Lower lobe of right lung (tissue), 2 donors: ENCODE results near the gene ALS2CL. TPM values are rescaled to one million over a fixed set of nuclear protein-coding genes. Genes with fewer than 3 reads are reported as not detected.

Experiments
- ATAC-seq, 2 donors: fragments of 200-7000 bp; cut with Tn5 transposase; one replicate each; pipeline ENCODE4 v1.9.1; 2020 to 2022; ENCODE audit warnings: mild to moderate bottlenecking in 2 of 2, moderate library complexity in 2 of 2
- DNase-seq: peaks from one replicate; pipeline ENCODE4 v3.0.0-alpha.2; 2020
- H3K27ac ChIP-seq: fragments of 200-600 bp; one replicate; pipeline ENCODE4 v1.8.0; 2022
- H3K27me3 ChIP-seq: fragments of 200-600 bp; one replicate; pipeline ENCODE4 v1.8.0; 2022; ENCODE audit warnings: low read depth
- H3K36me3 ChIP-seq: fragments of 200-600 bp; one replicate; pipeline ENCODE4 v1.8.0; 2022; ENCODE audit warnings: mild to moderate bottlenecking
- H3K4me1 ChIP-seq: fragments of 200-600 bp; one replicate; pipeline ENCODE4 v1.8.0; 2022
- H3K4me3 ChIP-seq: fragments of 200-600 bp; one replicate; pipeline ENCODE4 v1.8.0; 2022; ENCODE audit warnings: mild to moderate bottlenecking
- H3K9me3 ChIP-seq: fragments of 200-600 bp; one replicate; pipeline ENCODE4 v1.8.0; 2022
- intact Hi-C: fragments of 100-400 bp; cut with DNase I; formaldehyde crosslinking; loops from one replicate; pipeline ENCODE4 v1.11.0; 2022
- total RNA-seq: library from RNA; stranded (reverse); fragmentation: NEBNext Ultra II Directional; extraction: Animal tissue kit (Norgen Biotek cat#: 25700); gene quantifications from one replicate; pipeline ENCODE4 v1.2.1, GENCODE V29; 2021
- TF ChIP-seq, protein P1 (sequence below): fragments of 200-600 bp; IDR thresholded peaks from one replicate; pipeline ENCODE4 v1.8.0; 2022; ENCODE audit warnings: antibody characterized with exemption, mild to moderate bottlenecking
- donor health status: DM: no; HTN: yes; CAD: no; lungs with severe emphysema.

Gene ALS2CL
- total RNA-seq, 1 donor from 2014 or later: 59.7 TPM

DNA sequence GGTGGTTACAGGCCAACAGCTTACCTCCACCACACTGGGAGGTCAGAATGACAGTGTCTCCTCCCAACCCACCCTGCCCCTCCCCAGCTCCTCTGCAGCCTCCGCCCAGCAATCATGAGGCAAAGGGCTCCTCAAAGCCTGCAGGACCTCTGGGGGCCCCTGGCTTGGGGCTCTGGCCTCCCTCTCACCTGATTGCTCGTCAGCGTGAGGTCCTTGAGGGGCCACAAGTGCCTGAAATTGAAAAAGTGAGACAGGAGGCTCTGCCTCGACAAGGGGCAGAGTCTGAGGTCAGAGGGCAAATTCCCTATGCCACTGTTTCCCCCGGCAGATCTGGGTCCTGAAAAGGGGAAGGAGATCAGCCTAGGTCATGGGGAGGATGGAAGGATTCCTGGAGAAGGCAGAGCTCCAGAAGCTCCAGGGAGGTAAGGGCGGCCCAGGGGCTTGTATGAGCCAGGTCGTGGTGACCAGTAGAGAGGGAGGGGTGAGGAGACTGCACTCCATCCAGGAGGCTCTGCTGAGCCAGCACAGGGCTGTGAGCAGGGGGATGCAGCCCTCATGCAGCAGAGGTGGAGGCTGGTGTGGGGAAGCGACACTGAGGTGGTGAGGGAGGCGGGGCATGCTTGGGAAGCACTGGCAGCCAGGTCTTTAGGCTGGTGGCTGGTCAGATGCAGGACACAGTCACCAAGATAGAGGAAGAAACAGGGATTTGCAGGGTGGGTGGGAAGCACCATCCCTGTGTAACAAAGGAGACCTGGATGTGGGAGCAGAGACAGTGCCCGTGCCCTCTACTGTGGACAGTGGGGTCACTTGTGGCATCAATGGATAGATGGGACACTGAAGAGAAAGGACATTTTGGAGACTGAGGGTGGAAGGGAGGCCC lies 20.1 kb downstream of the ALS2CL start:
- DNase-seq (peak; percentile 30), ATAC-seq (no peak)
- H3K9me3 ChIP-seq: no peaks in the 10 kb centered on the region
- no peak overlapping the region for H3K4me3 ChIP-seq
- intact Hi-C loops: no loop called here
- no peaks in the 10 kb centered on the region for H3K27me3 ChIP-seq
- H3K27ac ChIP-seq: no peak overlapping the region
- H3K4me1 ChIP-seq: no peaks in the 10 kb centered on the region
- TF ChIP-seq, protein P1, sequence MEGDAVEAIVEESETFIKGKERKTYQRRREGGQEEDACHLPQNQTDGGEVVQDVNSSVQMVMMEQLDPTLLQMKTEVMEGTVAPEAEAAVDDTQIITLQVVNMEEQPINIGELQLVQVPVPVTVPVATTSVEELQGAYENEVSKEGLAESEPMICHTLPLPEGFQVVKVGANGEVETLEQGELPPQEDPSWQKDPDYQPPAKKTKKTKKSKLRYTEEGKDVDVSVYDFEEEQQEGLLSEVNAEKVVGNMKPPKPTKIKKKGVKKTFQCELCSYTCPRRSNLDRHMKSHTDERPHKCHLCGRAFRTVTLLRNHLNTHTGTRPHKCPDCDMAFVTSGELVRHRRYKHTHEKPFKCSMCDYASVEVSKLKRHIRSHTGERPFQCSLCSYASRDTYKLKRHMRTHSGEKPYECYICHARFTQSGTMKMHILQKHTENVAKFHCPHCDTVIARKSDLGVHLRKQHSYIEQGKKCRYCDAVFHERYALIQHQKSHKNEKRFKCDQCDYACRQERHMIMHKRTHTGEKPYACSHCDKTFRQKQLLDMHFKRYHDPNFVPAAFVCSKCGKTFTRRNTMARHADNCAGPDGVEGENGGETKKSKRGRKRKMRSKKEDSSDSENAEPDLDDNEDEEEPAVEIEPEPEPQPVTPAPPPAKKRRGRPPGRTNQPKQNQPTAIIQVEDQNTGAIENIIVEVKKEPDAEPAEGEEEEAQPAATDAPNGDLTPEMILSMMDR: no peak
- H3K36me3 ChIP-seq: peaks cover 51% of the 10 kb centered on the region

DNA sequence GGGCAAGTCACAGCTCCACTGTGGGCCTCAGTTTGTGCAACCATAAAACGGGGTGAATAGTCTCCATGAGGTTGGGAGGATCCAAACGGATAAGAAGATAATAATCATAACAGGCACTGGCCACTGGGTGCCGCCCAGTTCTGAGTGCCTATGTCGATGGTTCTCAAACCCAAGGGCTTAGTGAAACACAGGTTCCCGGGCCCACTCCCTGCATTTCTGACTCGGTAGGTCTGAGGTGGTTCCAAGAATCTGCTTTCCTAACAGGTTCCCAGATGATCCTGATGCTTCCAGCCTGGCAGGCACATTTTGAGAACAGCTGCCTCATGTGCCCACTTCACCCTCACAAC lies 21.2 kb downstream of the ALS2CL start:
- no peaks in the 10 kb centered on the region for H3K4me1 ChIP-seq
- no peaks in the 10 kb centered on the region for H3K27me3 ChIP-seq
- intact Hi-C loops: no loop called here
- H3K9me3 ChIP-seq: no peaks in the 10 kb centered on the region
- ATAC-seq (no peak), DNase-seq (no peak)
- no peak overlapping the region for H3K27ac ChIP-seq
- no peak overlapping the region for H3K4me3 ChIP-seq
- H3K36me3 ChIP-seq: peaks cover 51% of the 10 kb centered on the region
- TF ChIP-seq, protein P1: no peak

DNA sequence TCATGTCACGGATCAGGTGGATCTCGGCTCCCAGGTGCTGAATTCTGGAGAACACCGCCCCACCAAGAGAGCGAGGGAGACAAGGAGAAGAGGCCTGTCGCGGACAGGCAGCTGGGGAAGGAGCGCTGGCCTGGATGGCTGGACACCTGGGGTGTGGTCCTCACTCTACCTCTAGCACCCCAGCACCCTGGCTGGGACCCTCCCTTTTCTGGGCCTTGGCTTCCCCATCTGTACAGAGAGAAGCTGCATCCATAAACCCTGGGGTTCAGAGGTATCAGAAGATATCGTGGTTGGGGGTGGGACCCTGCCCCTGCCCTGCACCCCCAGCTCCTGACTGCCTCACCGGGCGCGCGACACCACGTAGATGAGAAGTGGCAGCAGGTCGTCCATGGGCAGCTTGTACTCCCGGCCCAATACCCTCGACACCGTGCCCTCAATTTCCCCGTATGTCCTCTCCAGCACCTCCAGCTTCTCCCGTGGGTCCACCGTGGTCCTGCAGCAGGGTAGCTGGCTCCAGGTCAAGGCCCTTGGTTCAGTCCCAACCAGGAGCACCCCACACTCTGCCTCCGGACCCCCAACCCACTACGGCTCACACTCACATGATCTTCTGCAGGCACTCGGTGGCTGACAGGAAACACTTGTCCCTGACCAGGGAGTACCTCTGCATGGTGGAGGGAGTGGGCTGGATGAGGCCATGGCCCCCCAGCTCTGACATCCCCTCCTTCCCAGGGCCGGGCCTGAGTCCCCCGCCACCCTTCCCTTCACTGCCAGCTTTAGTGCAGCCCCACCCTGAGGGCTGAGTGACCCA lies 21.7 kb downstream of the ALS2CL start:
- TF ChIP-seq, protein P1: no peak
- H3K27ac ChIP-seq: no peak overlapping the region
- DNase-seq (peak; percentile 30), ATAC-seq (no peak)
- H3K4me3 ChIP-seq: no peak overlapping the region
- peaks cover 51% of the 10 kb centered on the region for H3K36me3 ChIP-seq
- no peaks in the 10 kb centered on the region for H3K9me3 ChIP-seq
- intact Hi-C loops: no loop called here
- no peaks in the 10 kb centered on the region for H3K27me3 ChIP-seq
- no peaks in the 10 kb centered on the region for H3K4me1 ChIP-seq

DNA sequence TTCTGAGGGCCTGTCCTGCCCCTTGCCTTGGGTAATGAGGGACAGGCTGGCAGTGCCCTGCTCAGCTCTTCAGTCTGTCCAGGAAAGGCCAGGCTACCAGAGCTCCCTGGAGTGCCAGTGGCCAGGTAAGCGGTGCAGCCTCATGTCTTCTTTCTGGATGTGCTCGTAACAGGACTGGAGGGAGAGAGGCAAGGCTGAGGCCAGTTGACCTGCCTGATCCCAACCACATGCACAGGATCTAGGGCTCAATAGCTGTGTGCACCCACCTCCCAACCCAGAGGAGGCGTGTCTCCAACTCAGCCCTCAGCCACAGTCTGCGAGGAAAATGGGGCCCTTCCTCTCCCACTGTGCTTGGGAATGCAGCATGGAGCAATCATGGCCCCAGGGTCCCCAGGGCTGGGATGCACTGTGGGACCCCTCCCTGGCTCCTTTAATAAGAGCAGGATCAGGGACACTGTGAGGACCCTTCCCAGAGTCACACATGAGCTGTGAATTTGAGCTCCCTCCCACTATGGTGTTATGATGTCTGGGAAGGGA lies 22.5 kb downstream of the ALS2CL start:
- H3K9me3 ChIP-seq: no peaks in the 10 kb centered on the region
- H3K4me3 ChIP-seq: no peak overlapping the region
- ATAC-seq (no peak), DNase-seq (peak; percentile 19)
- intact Hi-C loops: no loop called here
- no peaks in the 10 kb centered on the region for H3K27me3 ChIP-seq
- TF ChIP-seq, protein P1: no peak
- peaks cover 43% of the 10 kb centered on the region for H3K36me3 ChIP-seq
- no peak overlapping the region for H3K27ac ChIP-seq
- no peaks in the 10 kb centered on the region for H3K4me1 ChIP-seq

DNA sequence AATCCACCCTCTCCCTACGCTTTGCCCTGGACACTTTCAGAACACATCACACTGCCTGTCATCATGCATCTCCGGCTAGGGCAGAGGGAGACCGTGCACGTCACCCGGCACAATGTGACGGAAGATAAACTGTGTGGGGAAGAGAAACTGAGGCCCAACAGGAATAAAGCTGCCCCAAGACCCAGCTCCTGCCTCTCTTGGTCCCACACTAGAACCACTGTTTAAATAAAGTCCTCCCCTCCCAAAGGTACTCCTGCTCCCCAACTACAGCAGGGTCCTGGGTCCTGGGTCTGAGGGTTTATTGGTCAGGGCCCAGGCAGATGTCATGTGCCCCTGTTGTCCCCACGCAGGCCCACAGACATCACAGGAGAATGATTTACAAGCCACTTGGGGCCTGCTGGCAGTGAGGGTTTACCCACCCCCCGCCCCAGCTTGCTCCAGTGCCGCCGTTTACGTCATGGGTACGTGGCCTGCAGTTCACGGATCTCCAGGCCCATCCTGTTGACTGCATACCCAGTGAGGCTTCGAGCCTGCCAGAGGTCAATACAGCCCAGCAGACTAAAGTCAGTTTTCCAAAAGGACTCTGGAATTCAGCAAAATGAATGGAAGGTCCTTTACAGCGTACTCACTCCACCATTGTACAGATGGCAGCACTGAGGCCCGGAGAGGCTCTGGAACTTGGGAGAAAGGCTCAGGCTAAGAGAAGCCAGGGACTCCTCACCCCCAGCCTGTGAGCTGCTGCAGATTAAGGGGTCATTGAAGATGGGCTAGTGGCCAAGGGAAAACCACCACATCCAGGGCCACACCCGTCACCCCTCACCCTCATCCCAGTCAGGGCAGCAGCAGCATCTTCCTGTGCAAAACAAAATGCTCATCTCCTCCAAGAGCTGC lies 23.2 kb downstream of the ALS2CL start:
- Histone ChIP-seq H3K27me3 (no peaks in the 10 kb centered on the region), H3K36me3 (peaks cover 36% of the 10 kb centered on the region)
- ATAC-seq: no peak

More for the DNA sequence above, 23.2 kb downstream of the ALS2CL start:
- Histone ChIP-seq H3K4me1 (no peaks in the 10 kb centered on the region), H3K27ac (no peak overlapping the region), H3K4me3 (no peak overlapping the region), H3K9me3 (no peaks in the 10 kb centered on the region)
- TF ChIP-seq, protein P1: no peak
- intact Hi-C loops: no loop called here
- DNase-seq: peak; percentile 9
